ENCODE results near the gene SIT1.

Gene SIT1

GRCh38 chr9:35650341-35651158 is at the start of gene SIT1:
SIT1 (minus strand) TSS chr9:35650931; CDS start chr9:35650853, 78 bp downstream.
- no peak for DNase-seq (ENCODE audit: low read depth in 1 of 2, low spot score in 1 of 2)

- DNase-seq (ENCODE audit: low read depth in 1 of 2, low spot score in 1 of 2): no peak
These were observed 49.3 kb upstream of the SIT1 start for GRCh38 chr9:35700031-35700430.

- DNase-seq (ENCODE audit: low read depth in 1 of 2, low spot score in 1 of 2): no peak
These were observed 47.5 kb upstream of the SIT1 start for GRCh38 chr9:35698231-35698630.

- no peak for DNase-seq (ENCODE audit: low read depth in 1 of 2, low spot score in 1 of 2)
These were observed 46.8 kb upstream of the SIT1 start for GRCh38 chr9:35697486-35697885.

- no peak for DNase-seq (ENCODE audit: low read depth in 1 of 2, low spot score in 1 of 2)
These were observed 45.9 kb upstream of the SIT1 start for GRCh38 chr9:35696520-35697215.

- DNase-seq (ENCODE audit: low read depth in 1 of 2, low spot score in 1 of 2): no peak
These were observed 45.2 kb upstream of the SIT1 start for GRCh38 chr9:35695943-35696401.

- DNase-seq (ENCODE audit: low read depth in 1 of 2, low spot score in 1 of 2): no peak
These were observed 41.1 kb upstream of the SIT1 start for GRCh38 chr9:35691757-35692301.

GRCh38 chr9:35691334-35691650 is 40.6 kb upstream of the SIT1 start:
- no peak for DNase-seq (ENCODE audit: low read depth in 1 of 2, low spot score in 1 of 2)

- no peak for DNase-seq (ENCODE audit: low read depth in 1 of 2, low spot score in 1 of 2)
These were observed 40.0 kb upstream of the SIT1 start for GRCh38 chr9:35690614-35691333.

GRCh38 chr9:35690294-35690613 is 39.5 kb upstream of the SIT1 start:
- no peak for DNase-seq (ENCODE audit: low read depth in 1 of 2, low spot score in 1 of 2)

GRCh38 chr9:35689542-35690293 is 39.0 kb upstream of the SIT1 start, which contains the start of gene TPM2:
TPM2 (minus strand) TSS chr9:35689925; CDS start chr9:35689817, 108 bp downstream.
- DNase-seq (ENCODE audit: low read depth in 1 of 2, low spot score in 1 of 2): no peak

- no peak for DNase-seq (ENCODE audit: low read depth in 1 of 2, low spot score in 1 of 2)
These were observed 38.1 kb upstream of the SIT1 start for GRCh38 chr9:35688558-35689541.

- no peak for DNase-seq (ENCODE audit: low read depth in 1 of 2, low spot score in 1 of 2)
These were observed 37.3 kb upstream of the SIT1 start for GRCh38 chr9:35687972-35688557.

- no peak for DNase-seq (ENCODE audit: low read depth in 1 of 2, low spot score in 1 of 2)
These were observed 36.6 kb upstream of the SIT1 start for GRCh38 chr9:35687306-35687705.

GRCh38 chr9:35686222-35687203 is 35.8 kb upstream of the SIT1 start:
- no peak for DNase-seq (ENCODE audit: low read depth in 1 of 2, low spot score in 1 of 2)

- no peak for DNase-seq (ENCODE audit: low read depth in 1 of 2, low spot score in 1 of 2)
These were observed 34.8 kb upstream of the SIT1 start for GRCh38 chr9:35685506-35685905.

GRCh38 chr9:35684921-35685320 is 34.2 kb upstream of the SIT1 start:
- DNase-seq (ENCODE audit: low read depth in 1 of 2, low spot score in 1 of 2): no peak

- no peak for DNase-seq (ENCODE audit: low read depth in 1 of 2, low spot score in 1 of 2)
These were observed 32.6 kb upstream of the SIT1 start for GRCh38 chr9:35683323-35683722.

Data from activated T-helper 1 cell treated with anti-CD3 and anti-CD28 coated beads, Interleukin-2, amount 50 U/mL, for 16 hours (primary cell).